K562 (cell line): Measurements from ENCODE around the gene ORAI3. TPM values are rescaled to one million over a fixed set of nuclear protein-coding genes. Genes with fewer than 3 reads are reported as not detected.
A peak's percentile ranks its signal among the peaks of the same experiment; 100 is the strongest.

ENCODE experiments used
- ARHGAP35 ChIP-seq: fragments of 450-650 bp; IDR thresholded peaks from 2 replicates; pipeline ENCODE4 v1.6.1; 2018; ENCODE audit not compliant: partially characterized antibody
- ARID2 ChIP-seq: fragments of 450-650 bp; IDR thresholded peaks from 2 replicates; pipeline ENCODE4 v1.6.1; 2017; ENCODE audit warnings: antibody characterized with exemption, mild to moderate bottlenecking
- BRCA1 ChIP-seq, 2 experiments: fragments of 450-650 bp in 1 of 2; sonication (generic) in 1 of 2; formaldehyde crosslinking in 1 of 2; IDR thresholded peaks; 2 replicates each; pipeline versions ENCODE4 v1.5.0 to v1.6.1; 2017 to 2020; ENCODE audit warnings: mild to moderate bottlenecking in 1 of 2, missing genetic modification reagents in 1 of 2
- CHCHD3 ChIP-seq: fragments of 250-450 bp; sonication (Bioruptor Pico); IDR thresholded peaks from 2 replicates; pipeline ENCODE4 v2.1.2; 2022; ENCODE audit warnings: mild to moderate bottlenecking
- FOSL1 ChIP-seq: fragments of 200-800 bp; sonication (Bioruptor generic); conservative IDR thresholded peaks from 2 replicates; pipeline ENCODE4 v1.6.1; 2016; ENCODE audit warnings: missing genetic modification characterization, missing compliant biosample characterization
- FOXM1 ChIP-seq, 2 experiments: fragments of 450-650 bp in 1 of 2; sonication (generic) in 1 of 2; formaldehyde crosslinking in 1 of 2; IDR thresholded peaks; 2 replicates each; pipeline versions ENCODE4 v1.6.1 to v1.9.0; 2017 to 2022; ENCODE audit warnings: low read depth in 2 of 2, mild to moderate bottlenecking in 2 of 2, missing genetic modification reagents in 1 of 2, moderate library complexity in 1 of 2
- MYC ChIP-seq, 2 experiments: fragments of 250-450 bp in 1 of 2; sonication (Bioruptor Pico) in 1 of 2; IDR thresholded peaks; 2 replicates each; pipeline versions ENCODE4 v1.5.1 to v1.6.1; 2012 to 2021; ENCODE audit warnings: low read depth in 2 of 2, borderline replicate concordance in 1 of 2, improper control_type of control experiment in 1 of 2, low read length in 1 of 2, mild to moderate bottlenecking in 1 of 2, moderate library complexity in 1 of 2
- MYNN ChIP-seq, 2 experiments: sonication (generic); formaldehyde crosslinking in 1 of 2; IDR thresholded peaks; 2 replicates each; pipeline versions ENCODE4 v1.5.0 to v1.6.1; 2016 to 2020; ENCODE audit warnings: antibody characterized with exemption in 1 of 2, missing genetic modification reagents in 1 of 2
- NR2C1 ChIP-seq, 2 experiments: fragments of 450-650 bp; IDR thresholded peaks; 2 replicates each; pipeline ENCODE4 v1.6.1; 2017; ENCODE audit warnings: mild to moderate bottlenecking in 2 of 2, antibody characterized with exemption in 1 of 2, inconsistent platforms in 1 of 2, missing compliant biosample characterization in 1 of 2, missing genetic modification characterization in 1 of 2
- PRPF4 ChIP-seq: fragments of 200-400 bp; formaldehyde crosslinking; IDR thresholded peaks from one replicate; pipeline ENCODE4 v1.6.1; 2017; ENCODE audit warnings: low read length, low read depth, mild to moderate bottlenecking; ENCODE audit not compliant: insufficient read depth, poor library complexity, severe bottlenecking
- PTBP1 ChIP-seq: fragments of 200-400 bp; formaldehyde crosslinking; IDR thresholded peaks from 2 replicates; pipeline ENCODE4 v1.6.1; 2017; ENCODE audit warnings: low read depth, low read length
- RAD51 ChIP-seq: fragments of 450-650 bp; IDR thresholded peaks from 2 replicates; pipeline ENCODE4 v1.7.1; 2016; ENCODE audit warnings: low read depth, mild to moderate bottlenecking, borderline replicate concordance
- RBM14 ChIP-seq: fragments of 200-400 bp; formaldehyde crosslinking; IDR thresholded peaks from 2 replicates; pipeline ENCODE4 v1.6.1; 2018; ENCODE audit warnings: low read depth, mild to moderate bottlenecking, low read length, moderate library complexity, borderline replicate concordance; ENCODE audit not compliant: insufficient read depth
- SMARCA4 ChIP-seq: fragments of 450-650 bp; IDR thresholded peaks from 2 replicates; pipeline ENCODE4 v1.6.1; 2016
- polyA plus RNA-seq, 8 experiments: library from polyadenylated mRNA; depleted of rRNA in 4 of 8; stranded (reverse) in 5 of 8; unstranded in 3 of 8; fragments of >200 nt; fragmentation: Nextera tagmentation in 2 of 8; fragmentation: Illumina TruSeq in 1 of 8; extraction: Ambion mirVana in 2 of 8; extraction: Trizol in 1 of 8; gene quantifications; 2 replicates each; pipeline versions ENCODE4 v1.2.1 to v1.2.3, GENCODE V29; 2011 to 2014; ENCODE audit warnings: inconsistent platforms in 1 of 8, missing spikeins in 1 of 8
- total RNA-seq, 7 experiments: library from RNA; depleted of rRNA in 6 of 7; stranded (reverse); fragments of >200 nt in 6 of 7; fragmentation: Illumina TruSeq in 2 of 7; extraction: Trizol in 2 of 7; gene quantifications; 2 replicates each; pipeline versions ENCODE4 v1.2.1 to v1.2.3, GENCODE V29; 2011 to 2021; ENCODE audit warnings: low replicate concordance in 1 of 7
- TF ChIP-seq, protein P1 (sequence below): fragments of 450-650 bp; conservative IDR thresholded peaks from 2 replicates; pipeline ENCODE4 v1.6.1; 2016; ENCODE audit warnings: missing genetic modification characterization, low read depth, mild to moderate bottlenecking, control low read depth, missing compliant biosample characterization
- TF ChIP-seq, protein P2 (sequence below): fragments of 450-650 bp; IDR thresholded peaks from 2 replicates; pipeline ENCODE4 v1.6.1; 2017; ENCODE audit warnings: antibody characterized with exemption, mild to moderate bottlenecking
- TF ChIP-seq, protein P3 (sequence below): sonication (generic); formaldehyde crosslinking; IDR thresholded peaks from 2 replicates; pipeline ENCODE4 v1.8.0; 2022; ENCODE audit warnings: mild to moderate bottlenecking, missing genetic modification reagents, borderline replicate concordance

ORAI3 gene
- total and polyA plus RNA-seq, 9 of the 15 experiments (the other 6 are each of a cell fraction or from before 2014, with no cell fraction given) = 4.9 to 23.3 (median 14.1) TPM

DNA sequence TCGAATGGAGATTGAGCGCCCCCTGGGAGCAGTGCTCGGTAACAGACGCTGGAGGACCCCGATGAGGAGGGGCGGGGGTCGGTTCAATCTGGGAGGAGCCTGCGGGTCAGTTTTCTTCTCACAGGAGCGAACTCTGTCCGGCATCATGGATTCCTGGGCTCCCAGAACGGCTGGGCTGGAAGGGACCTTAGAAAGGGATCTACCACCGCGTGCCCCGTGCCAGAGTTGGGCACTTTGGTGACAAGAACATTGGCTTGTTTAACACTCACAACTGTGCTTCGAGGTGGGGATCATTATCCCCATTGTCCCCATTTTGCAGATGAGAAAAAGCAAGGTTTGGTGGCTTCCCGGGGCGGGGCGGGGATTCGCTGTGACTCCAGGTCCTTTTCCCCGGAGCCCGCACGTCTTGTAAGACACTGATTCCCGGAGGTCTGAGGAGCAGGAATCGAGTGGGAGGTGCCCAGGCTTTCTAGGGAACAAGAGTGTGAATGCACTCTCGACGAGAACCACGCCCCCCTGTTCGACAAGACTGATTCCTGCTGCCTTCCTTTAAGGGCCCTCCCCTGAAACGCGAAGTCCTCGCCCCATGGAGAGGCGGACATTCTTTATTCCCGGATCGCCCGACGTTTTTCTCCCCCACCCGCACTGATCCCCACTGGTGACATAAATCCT lies 27.0 kb upstream of the ORAI3 start (continued):
- TF ChIP-seq CHCHD3 (CRISPR knock-in tag) (no peak), MYC (IDR thresholded peaks at IDR 0.05; ENCODE audit: low read depth, low read length) (peak; percentile 13; the same call in 1 of the 2 replicates), MYC (CRISPR knock-in tag; IDR thresholded peaks at IDR 0.05; ENCODE audit: borderline replicate concordance, low read depth) (no peak), ARID2 (0 out of 2 replicates have a peak, but pooled peaks have one; percentile 42), RAD51 (no peak), BRCA1 (IDR thresholded peaks at IDR 0.05) (no peak), BRCA1 (CRISPR knock-in tag; IDR thresholded peaks at IDR 0.05) (no peak), FOXM1 (IDR thresholded peaks at IDR 0.05; ENCODE audit: low read depth) (no peak), FOXM1 (CRISPR knock-in tag; IDR thresholded peaks at IDR 0.05; ENCODE audit: low read depth) (no peak), PRPF4 (no peak), FOSL1 (tag) (no peak), MYNN (IDR thresholded peaks at IDR 0.05) (peak; percentile 39; the same call in 1 of the 2 replicates), MYNN (CRISPR knock-in tag; IDR thresholded peaks at IDR 0.05) (no peak), RBM14 (no peak), SMARCA4 (no peak), ARHGAP35 (no peak), NR2C1 (IDR thresholded peaks at IDR 0.05) (no peak), NR2C1 (tag; IDR thresholded peaks at IDR 0.05) (no peak), PTBP1 (0 out of 2 replicates have a peak, but pooled peaks have one; percentile 43)
- TF ChIP-seq, protein P1, sequence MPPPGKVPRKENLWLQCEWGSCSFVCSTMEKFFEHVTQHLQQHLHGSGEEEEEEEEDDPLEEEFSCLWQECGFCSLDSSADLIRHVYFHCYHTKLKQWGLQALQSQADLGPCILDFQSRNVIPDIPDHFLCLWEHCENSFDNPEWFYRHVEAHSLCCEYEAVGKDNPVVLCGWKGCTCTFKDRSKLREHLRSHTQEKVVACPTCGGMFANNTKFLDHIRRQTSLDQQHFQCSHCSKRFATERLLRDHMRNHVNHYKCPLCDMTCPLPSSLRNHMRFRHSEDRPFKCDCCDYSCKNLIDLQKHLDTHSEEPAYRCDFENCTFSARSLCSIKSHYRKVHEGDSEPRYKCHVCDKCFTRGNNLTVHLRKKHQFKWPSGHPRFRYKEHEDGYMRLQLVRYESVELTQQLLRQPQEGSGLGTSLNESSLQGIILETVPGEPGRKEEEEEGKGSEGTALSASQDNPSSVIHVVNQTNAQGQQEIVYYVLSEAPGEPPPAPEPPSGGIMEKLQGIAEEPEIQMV (tag) = no peak
- TF ChIP-seq, protein P2, sequence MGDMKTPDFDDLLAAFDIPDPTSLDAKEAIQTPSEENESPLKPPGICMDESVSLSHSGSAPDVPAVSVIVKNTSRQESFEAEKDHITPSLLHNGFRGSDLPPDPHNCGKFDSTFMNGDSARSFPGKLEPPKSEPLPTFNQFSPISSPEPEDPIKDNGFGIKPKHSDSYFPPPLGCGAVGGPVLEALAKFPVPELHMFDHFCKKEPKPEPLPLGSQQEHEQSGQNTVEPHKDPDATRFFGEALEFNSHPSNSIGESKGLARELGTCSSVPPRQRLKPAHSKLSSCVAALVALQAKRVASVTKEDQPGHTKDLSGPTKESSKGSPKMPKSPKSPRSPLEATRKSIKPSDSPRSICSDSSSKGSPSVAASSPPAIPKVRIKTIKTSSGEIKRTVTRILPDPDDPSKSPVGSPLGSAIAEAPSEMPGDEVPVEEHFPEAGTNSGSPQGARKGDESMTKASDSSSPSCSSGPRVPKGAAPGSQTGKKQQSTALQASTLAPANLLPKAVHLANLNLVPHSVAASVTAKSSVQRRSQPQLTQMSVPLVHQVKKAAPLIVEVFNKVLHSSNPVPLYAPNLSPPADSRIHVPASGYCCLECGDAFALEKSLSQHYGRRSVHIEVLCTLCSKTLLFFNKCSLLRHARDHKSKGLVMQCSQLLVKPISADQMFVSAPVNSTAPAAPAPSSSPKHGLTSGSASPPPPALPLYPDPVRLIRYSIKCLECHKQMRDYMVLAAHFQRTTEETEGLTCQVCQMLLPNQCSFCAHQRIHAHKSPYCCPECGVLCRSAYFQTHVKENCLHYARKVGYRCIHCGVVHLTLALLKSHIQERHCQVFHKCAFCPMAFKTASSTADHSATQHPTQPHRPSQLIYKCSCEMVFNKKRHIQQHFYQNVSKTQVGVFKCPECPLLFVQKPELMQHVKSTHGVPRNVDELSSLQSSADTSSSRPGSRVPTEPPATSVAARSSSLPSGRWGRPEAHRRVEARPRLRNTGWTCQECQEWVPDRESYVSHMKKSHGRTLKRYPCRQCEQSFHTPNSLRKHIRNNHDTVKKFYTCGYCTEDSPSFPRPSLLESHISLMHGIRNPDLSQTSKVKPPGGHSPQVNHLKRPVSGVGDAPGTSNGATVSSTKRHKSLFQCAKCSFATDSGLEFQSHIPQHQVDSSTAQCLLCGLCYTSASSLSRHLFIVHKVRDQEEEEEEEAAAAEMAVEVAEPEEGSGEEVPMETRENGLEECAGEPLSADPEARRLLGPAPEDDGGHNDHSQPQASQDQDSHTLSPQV = peak; percentile 26; the same call in 1 of the 2 replicates
- TF ChIP-seq, protein P3, sequence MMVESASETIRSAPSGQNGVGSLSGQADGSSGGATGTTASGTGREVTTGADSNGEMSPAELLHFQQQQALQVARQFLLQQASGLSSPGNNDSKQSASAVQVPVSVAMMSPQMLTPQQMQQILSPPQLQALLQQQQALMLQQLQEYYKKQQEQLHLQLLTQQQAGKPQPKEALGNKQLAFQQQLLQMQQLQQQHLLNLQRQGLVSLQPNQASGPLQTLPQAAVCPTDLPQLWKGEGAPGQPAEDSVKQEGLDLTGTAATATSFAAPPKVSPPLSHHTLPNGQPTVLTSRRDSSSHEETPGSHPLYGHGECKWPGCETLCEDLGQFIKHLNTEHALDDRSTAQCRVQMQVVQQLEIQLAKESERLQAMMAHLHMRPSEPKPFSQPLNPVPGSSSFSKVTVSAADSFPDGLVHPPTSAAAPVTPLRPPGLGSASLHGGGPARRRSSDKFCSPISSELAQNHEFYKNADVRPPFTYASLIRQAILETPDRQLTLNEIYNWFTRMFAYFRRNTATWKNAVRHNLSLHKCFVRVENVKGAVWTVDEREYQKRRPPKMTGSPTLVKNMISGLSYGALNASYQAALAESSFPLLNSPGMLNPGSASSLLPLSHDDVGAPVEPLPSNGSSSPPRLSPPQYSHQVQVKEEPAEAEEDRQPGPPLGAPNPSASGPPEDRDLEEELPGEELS (CRISPR knock-in tag) = no peak
